ENCODE data around the gene TMEM245. TPM values are rescaled to one million over a fixed set of nuclear protein-coding genes. Genes with fewer than 3 reads are reported as not detected.
"Not testable (repeated sequence)": the region's sequence is repeated elsewhere in the genome, so short reads cannot be mapped to it uniquely, and the experiment has no call there.

Gene TMEM245
- total RNA-seq, 1 donor: 37.6 TPM

- H3K4me3 ChIP-seq (ENCODE audit: low read length): no peak overlapping the region
- no peaks in the 10 kb centered on the region for H3K4me1 ChIP-seq (ENCODE audit: insufficient read depth, low read length)
- H3K27me3 ChIP-seq (ENCODE audit: insufficient read depth, low read length): no peaks in the 10 kb centered on the region
- H3K9me3 ChIP-seq (ENCODE audit: low read depth, low read length): no peaks in the 10 kb centered on the region
Observed at GRCh38 chr9:108996643-108997042, 123.1 kb downstream of the TMEM245 start.

- no peak overlapping the region for H3K4me3 ChIP-seq (ENCODE audit: low read length)
- no peaks in the 10 kb centered on the region for H3K27me3 ChIP-seq (ENCODE audit: insufficient read depth, low read length)
- no peaks in the 10 kb centered on the region for H3K4me1 ChIP-seq (ENCODE audit: insufficient read depth, low read length)
- H3K9me3 ChIP-seq (ENCODE audit: low read depth, low read length): no peaks in the 10 kb centered on the region
Observed at GRCh38 chr9:108994695-108995094, 125.1 kb downstream of the TMEM245 start.

GRCh38 chr9:108991479-108991878 is 128.3 kb downstream of the TMEM245 start:
- no peaks in the 10 kb centered on the region for H3K4me1 ChIP-seq (ENCODE audit: insufficient read depth, low read length)
- no peaks in the 10 kb centered on the region for H3K27me3 ChIP-seq (ENCODE audit: insufficient read depth, low read length)
- no peaks in the 10 kb centered on the region for H3K9me3 ChIP-seq (ENCODE audit: low read depth, low read length)
- no peak overlapping the region for H3K4me3 ChIP-seq (ENCODE audit: low read length)

- no peaks in the 10 kb centered on the region for H3K27me3 ChIP-seq (ENCODE audit: insufficient read depth, low read length)
- H3K4me3 ChIP-seq (ENCODE audit: low read length): no peak overlapping the region
- H3K9me3 ChIP-seq (ENCODE audit: low read depth, low read length): no peaks in the 10 kb centered on the region
Observed at GRCh38 chr9:108983885-108984284, 135.9 kb downstream of the TMEM245 start.

GRCh38 chr9:108980893-108981292 is 138.9 kb downstream of the TMEM245 start:
- Histone ChIP-seq H3K4me3 (ENCODE audit: low read length) (no peak overlapping the region), H3K9me3 (ENCODE audit: low read depth, low read length) (no peaks in the 10 kb centered on the region), H3K4me1 (ENCODE audit: insufficient read depth, low read length) (no peaks in the 10 kb centered on the region)

More at GRCh38 chr9:108983885-108984284, 135.9 kb downstream of the TMEM245 start:
- no peaks in the 10 kb centered on the region for H3K4me1 ChIP-seq (ENCODE audit: insufficient read depth, low read length)

GRCh38 chr9:108978205-108978604 is 141.5 kb downstream of the TMEM245 start:
- H3K9me3 ChIP-seq (ENCODE audit: low read depth, low read length): no peaks in the 10 kb centered on the region
- H3K27me3 ChIP-seq (ENCODE audit: insufficient read depth, low read length): no peaks in the 10 kb centered on the region
- no peaks in the 10 kb centered on the region for H3K4me1 ChIP-seq (ENCODE audit: insufficient read depth, low read length)
- H3K4me3 ChIP-seq (ENCODE audit: low read length): no peak overlapping the region

More at GRCh38 chr9:108980893-108981292, 138.9 kb downstream of the TMEM245 start:
- no peaks in the 10 kb centered on the region for H3K27me3 ChIP-seq (ENCODE audit: insufficient read depth, low read length)

- no peak overlapping the region for H3K4me3 ChIP-seq (ENCODE audit: low read length)
- H3K4me1 ChIP-seq (ENCODE audit: insufficient read depth, low read length): no peaks in the 10 kb centered on the region
- H3K27me3 ChIP-seq (ENCODE audit: insufficient read depth, low read length): no peaks in the 10 kb centered on the region
- no peaks in the 10 kb centered on the region for H3K9me3 ChIP-seq (ENCODE audit: low read depth, low read length)
Observed at GRCh38 chr9:108973895-108974294, 145.9 kb downstream of the TMEM245 start.

GRCh38 chr9:108972626-108973209 is 147.0 kb downstream of the TMEM245 start:
- Histone ChIP-seq H3K4me3 (ENCODE audit: low read length) (no peak overlapping the region), H3K27me3 (ENCODE audit: insufficient read depth, low read length) (no peaks in the 10 kb centered on the region), H3K9me3 (ENCODE audit: low read depth, low read length) (no peaks in the 10 kb centered on the region), H3K4me1 (ENCODE audit: insufficient read depth, low read length) (no peaks in the 10 kb centered on the region)

GRCh38 chr9:108972186-108972585 is 147.6 kb downstream of the TMEM245 start:
- H3K9me3 ChIP-seq (ENCODE audit: low read depth, low read length): no peaks in the 10 kb centered on the region
- H3K4me1 ChIP-seq (ENCODE audit: insufficient read depth, low read length): no peaks in the 10 kb centered on the region
- H3K4me3 ChIP-seq (ENCODE audit: low read length): no peak overlapping the region
- H3K27me3 ChIP-seq (ENCODE audit: insufficient read depth, low read length): no peaks in the 10 kb centered on the region

GRCh38 chr9:108971392-108971791 is 148.4 kb downstream of the TMEM245 start:
- H3K9me3 ChIP-seq (ENCODE audit: low read depth, low read length); H3K4me3 ChIP-seq (ENCODE audit: low read length); H3K4me1 ChIP-seq (ENCODE audit: insufficient read depth, low read length); H3K27me3 ChIP-seq (ENCODE audit: insufficient read depth, low read length): not testable (repeated sequence)

GRCh38 chr9:108967916-108968315 is 151.8 kb downstream of the TMEM245 start:
- Histone ChIP-seq H3K4me3 (ENCODE audit: low read length) (no peak overlapping the region), H3K9me3 (ENCODE audit: low read depth, low read length) (no peaks in the 10 kb centered on the region)

More at GRCh38 chr9:108967916-108968315, 151.8 kb downstream of the TMEM245 start:
- H3K4me1 ChIP-seq (ENCODE audit: insufficient read depth, low read length): no peaks in the 10 kb centered on the region
- H3K27me3 ChIP-seq (ENCODE audit: insufficient read depth, low read length): no peaks in the 10 kb centered on the region

Other genes with a start within 250 kb of the TMEM245 start
- gene ELP1, start 185.8 kb downstream of the TMEM245 start, total RNA-seq: 14.1 TPM
- 5.5 TPM for gene ABITRAM, start 185.5 kb downstream of the TMEM245 start, total RNA-seq
- gene CTNNAL1, start 106.4 kb downstream of the TMEM245 start, total RNA-seq: 4.3 TPM
- under 0.01 TPM for gene FRRS1L, start 47.3 kb upstream of the TMEM245 start, total RNA-seq
- not detected for gene EPB41L4B, start 201.1 kb upstream of the TMEM245 start, total RNA-seq